CD14-positive monocyte (primary cell): ENCODE results near the gene RHOT2. TPM values are rescaled to one million over a fixed set of nuclear protein-coding genes. Genes with fewer than 3 reads are reported as not detected.
A peak's percentile ranks its signal among the peaks of the same experiment; 100 is the strongest.

Experiments
- DNase-seq, 3 donors: peaks; one replicate each; pipeline ENCODE4 v3.0.0-alpha.2; 2011 to 2022
- H2AFZ ChIP-seq: 2 replicates; pipeline ENCODE4 v1.6.0; 2012; ENCODE audit warnings: mild to moderate bottlenecking, low read depth, low read length, inconsistent platforms; ENCODE audit not compliant: insufficient read depth, poor library complexity, severe bottlenecking
- H3K27ac ChIP-seq, 2 donors: 1 replicate in 1 of 2; 2 replicates in 1 of 2; pipeline ENCODE4 v1.5.1; 2012 to 2013; ENCODE audit warnings: low read length in 2 of 2, control low read depth in 1 of 2, inconsistent platforms in 1 of 2, low read depth in 1 of 2, mild to moderate bottlenecking in 1 of 2
- H3K27me3 ChIP-seq, 2 donors: one replicate each; pipeline versions ENCODE4 v1.6.0 to v1.6.1; 2011 to 2013; ENCODE audit warnings: low read length in 2 of 2; ENCODE audit not compliant: control insufficient read depth in 2 of 2, insufficient read depth in 2 of 2
- H3K36me3 ChIP-seq, 2 donors: replicated peaks in 1 of 2; 1 replicate in 1 of 2; 2 replicates in 1 of 2; pipeline versions ENCODE4 v1.5.1 to v1.6.1; 2012 to 2013; ENCODE audit warnings: low read length in 2 of 2, control low read depth in 1 of 2, inconsistent platforms in 1 of 2, mild to moderate bottlenecking in 1 of 2; ENCODE audit not compliant: insufficient read depth in 2 of 2, control insufficient read depth in 1 of 2
- H3K4me1 ChIP-seq, 2 donors: 1 replicate in 1 of 2; 2 replicates in 1 of 2; pipeline versions ENCODE4 v1.5.1 to v1.6.1; 2012 to 2013; ENCODE audit warnings: low read length in 2 of 2, control low read depth in 1 of 2, inconsistent platforms in 1 of 2, mild to moderate bottlenecking in 1 of 2, moderate library complexity in 1 of 2; ENCODE audit not compliant: insufficient read depth in 2 of 2, control insufficient read depth in 1 of 2
- H3K4me2 ChIP-seq: replicated peaks from 2 replicates; pipeline ENCODE3; 2012; ENCODE audit warnings: low read length, moderate library complexity, mild to moderate bottlenecking; ENCODE audit not compliant: poor library complexity, severe bottlenecking; ENCODE audit errors: extremely low read depth
- H3K4me3 ChIP-seq, 3 experiments: fragments of 200-600 bp in 1 of 3; sonication (generic) in 1 of 3; replicated peaks in 1 of 3; 1 replicate in 2 of 3; 2 replicates in 1 of 3; pipeline ENCODE4 v1.5.1; 2011 to 2013; ENCODE audit warnings: low read length in 3 of 3, mild to moderate bottlenecking in 3 of 3, control low read depth in 2 of 3, low read depth in 2 of 3, inconsistent platforms in 1 of 3, moderate library complexity in 1 of 3
- H3K79me2 ChIP-seq: 2 replicates; pipeline ENCODE4 v1.6.0; 2012; ENCODE audit warnings: mild to moderate bottlenecking, control low read depth, inconsistent platforms, low read length, moderate library complexity; ENCODE audit not compliant: insufficient read depth
- H3K9ac ChIP-seq: 2 replicates; pipeline ENCODE4 v1.6.0; 2017; ENCODE audit warnings: low read length, mild to moderate bottlenecking; ENCODE audit not compliant: insufficient read depth, poor library complexity, severe bottlenecking
- H3K9me3 ChIP-seq, 2 donors: replicated peaks in 1 of 2; 1 replicate in 1 of 2; 2 replicates in 1 of 2; pipeline versions ENCODE4 v1.5.1 to v1.6.1; 2012 to 2013; ENCODE audit warnings: low read length in 2 of 2, control low read depth in 1 of 2; ENCODE audit not compliant: control insufficient read depth in 1 of 2, insufficient read depth in 1 of 2
- H4K20me1 ChIP-seq: 2 replicates; pipeline ENCODE4 v1.6.0; 2012; ENCODE audit warnings: mild to moderate bottlenecking, low read length, control low read depth, moderate library complexity; ENCODE audit not compliant: insufficient read depth
- H3K27ac Mint-ChIP-seq, 7 donors: one replicate each; pipeline ENCODE4 v1.8.0; 2020; ENCODE audit warnings: mild to moderate bottlenecking in 7 of 7, mixed read lengths in 7 of 7, moderate library complexity in 6 of 7, inconsistent platforms in 2 of 7
- H3K27me3 Mint-ChIP-seq, 3 donors: one replicate each; pipeline ENCODE4 v1.8.0; 2021 to 2022; ENCODE audit warnings: low read depth in 3 of 3, mild to moderate bottlenecking in 3 of 3, mixed read lengths in 3 of 3, moderate library complexity in 3 of 3, inconsistent platforms in 1 of 3
- H3K36me3 Mint-ChIP-seq, 2 donors: one replicate each; pipeline ENCODE4 v1.8.0; 2020; ENCODE audit warnings: mixed read lengths in 2 of 2, inconsistent platforms in 1 of 2, mild to moderate bottlenecking in 1 of 2
- H3K4me1 Mint-ChIP-seq: one replicate; pipeline ENCODE4 v1.8.0; 2020; ENCODE audit warnings: mild to moderate bottlenecking, mixed read lengths
- H3K4me3 Mint-ChIP-seq, 2 donors: one replicate each; pipeline ENCODE4 v1.8.0; 2020; ENCODE audit warnings: mild to moderate bottlenecking in 2 of 2, mixed read lengths in 2 of 2, moderate library complexity in 1 of 2
- H3K9me3 Mint-ChIP-seq, 7 donors: one replicate each; pipeline ENCODE4 v1.8.0; 2020 to 2022; ENCODE audit warnings: mixed read lengths in 7 of 7, mild to moderate bottlenecking in 6 of 7, moderate library complexity in 6 of 7, inconsistent platforms in 2 of 7
- CTCF ChIP-seq: fragments of 200-600 bp; IDR thresholded peaks from one replicate; pipeline ENCODE4 v1.8.0; 2022; ENCODE audit warnings: antibody characterized with exemption, mild to moderate bottlenecking
- WGBS: methylation state at CpG from one replicate; pipeline ENCODE4 v1.1.5; 2013; ENCODE audit warnings: missing lambda C conversion rate; ENCODE audit not compliant: insufficient coverage; 5-methylcytosine and 5-hydroxymethylcytosine counted together
- intact Hi-C, 2 donors: fragments of 100-400 bp; cut with micrococcal nuclease; formaldehyde crosslinking; loops; one replicate each; pipeline versions ENCODE4 v1.15.0 to v1.15.1; 2023
- polyA plus RNA-seq, 3 donors: library from polyadenylated mRNA; depleted of rRNA in 1 of 3; unstranded in 2 of 3; stranded (reverse) in 1 of 3; fragments of 300-500 nt in 2 of 3; fragments of >200 nt in 1 of 3; fragmentation: Illumina TruSeq in 2 of 3; gene quantifications; 1 replicate in 2 of 3; 2 replicates in 1 of 3; pipeline ENCODE4 v1.2.3, GENCODE V29; 2012 to 2021

Gene RHOT2
- polyA plus RNA-seq, 3 donors: 25.4 to 276 (median 26.3) TPM

GRCh38 chr16:628321-629061 is 39.4 kb upstream of the RHOT2 start:
- no peak for TF ChIP-seq CTCF
- H3K4me3 ChIP-seq: no peak overlapping the region
- Mint-ChIP-seq H3K4me1 (peaks cover 2% of the 10 kb centered on the region), H3K27ac (no peak overlapping the region), H3K4me3 (no peak overlapping the region), H3K36me3 (peaks cover 31 to 51% of the 10 kb centered on the region in 2 donors), H3K27me3 (peaks cover 2 to 12% (median 5%) of the 10 kb centered on the region in 3 donors), H3K9me3 (no peaks in the 10 kb centered on the region)
- H3K27me3 ChIP-seq: no peaks in the 10 kb centered on the region
- H4K20me1 ChIP-seq: peaks cover 59% of the 10 kb centered on the region
- peaks cover 5% of the 10 kb centered on the region for H3K79me2 ChIP-seq
- peaks cover 43 to 57% of the 10 kb centered on the region in 2 donors for H3K36me3 ChIP-seq
- no peaks in the 10 kb centered on the region for H3K9me3 ChIP-seq
- H3K4me1 ChIP-seq: peaks cover 4 to 18% of the 10 kb centered on the region in 2 donors
- no peak overlapping the region for H2AFZ ChIP-seq
- no peak overlapping the region for H3K27ac ChIP-seq
- no peak overlapping the region for H3K9ac ChIP-seq
- DNase-seq: no peak
- WGBS: 92% methylated on average over 29 of the region's 33 CpGs
- H3K4me2 ChIP-seq: no peak overlapping the region
- intact Hi-C loops: no loop called here

- Mint-ChIP-seq H3K4me3 (no peak overlapping the region), H3K27ac (peak overlapping the region in 2 of 7 donors; percentile 33 to 41), H3K4me1 (peaks cover 2% of the 10 kb centered on the region), H3K36me3 (peaks cover 30 to 50% of the 10 kb centered on the region in 2 donors), H3K9me3 (no peaks in the 10 kb centered on the region), H3K27me3 (peaks cover 2 to 12% (median 5%) of the 10 kb centered on the region in 3 donors)
- Histone ChIP-seq H3K9me3 (no peaks in the 10 kb centered on the region), H3K36me3 (peaks cover 43 to 57% of the 10 kb centered on the region in 2 donors), H3K4me3 (no peak overlapping the region), H3K4me1 (peaks cover 4 to 18% of the 10 kb centered on the region in 2 donors), H3K27ac (no peak overlapping the region), H2AFZ (no peak overlapping the region), H3K4me2 (no peak overlapping the region), H4K20me1 (peaks cover 56% of the 10 kb centered on the region), H3K79me2 (peaks cover 2% of the 10 kb centered on the region), H3K9ac (no peak overlapping the region), H3K27me3 (no peaks in the 10 kb centered on the region)
- DNase-seq: no peak
- intact Hi-C loops: no loop called here
- TF ChIP-seq CTCF: no peak
- 92% methylated on average over 29 of the region's 29 CpGs for WGBS
Measured at GRCh38 chr16:629185-629832, 38.6 kb upstream of the RHOT2 start.
